MM.1S (cell line): ENCODE results near the gene HSPA1L.

Experiments used
- EZH2phosphoT487 ChIP-seq: fragments of 300-600 bp; sonication (generic); IDR thresholded peaks from 2 replicates; pipeline ENCODE4 v1.6.1; 2018; ENCODE audit warnings: antibody characterized with exemption, low read length
- TF ChIP-seq, protein P1 (sequence below): fragments of 300-600 bp; sonication (generic); IDR thresholded peaks from 2 replicates; pipeline ENCODE4 v1.5.1; 2016; ENCODE audit warnings: antibody characterized with exemption, low read length, mixed read lengths

DNA sequence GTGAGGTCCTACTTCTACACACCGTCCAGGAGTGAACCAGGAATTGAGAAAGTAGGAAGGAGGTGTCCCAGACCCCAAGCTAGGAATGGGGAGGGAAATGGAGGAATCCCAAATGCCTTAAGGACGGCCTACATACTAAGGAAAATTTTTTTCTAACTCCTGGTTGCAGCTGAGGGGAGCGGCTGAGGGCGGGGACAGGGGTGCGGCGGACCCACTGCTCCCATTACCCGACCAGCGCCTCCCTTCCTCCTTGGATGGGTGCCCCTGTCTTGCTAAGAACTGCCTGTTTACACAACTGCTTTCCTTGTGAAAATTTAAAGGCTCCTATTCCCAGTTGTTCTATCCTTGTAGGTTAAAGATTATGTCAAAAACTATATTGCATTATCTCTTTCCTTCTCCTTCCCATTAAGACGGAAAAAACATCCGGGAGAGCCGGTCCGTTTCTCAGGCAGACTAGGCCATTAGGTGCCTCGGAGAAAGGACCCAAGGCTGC lies 11.8 kb upstream of the HSPA1L start:
- TF ChIP-seq, protein P1, sequence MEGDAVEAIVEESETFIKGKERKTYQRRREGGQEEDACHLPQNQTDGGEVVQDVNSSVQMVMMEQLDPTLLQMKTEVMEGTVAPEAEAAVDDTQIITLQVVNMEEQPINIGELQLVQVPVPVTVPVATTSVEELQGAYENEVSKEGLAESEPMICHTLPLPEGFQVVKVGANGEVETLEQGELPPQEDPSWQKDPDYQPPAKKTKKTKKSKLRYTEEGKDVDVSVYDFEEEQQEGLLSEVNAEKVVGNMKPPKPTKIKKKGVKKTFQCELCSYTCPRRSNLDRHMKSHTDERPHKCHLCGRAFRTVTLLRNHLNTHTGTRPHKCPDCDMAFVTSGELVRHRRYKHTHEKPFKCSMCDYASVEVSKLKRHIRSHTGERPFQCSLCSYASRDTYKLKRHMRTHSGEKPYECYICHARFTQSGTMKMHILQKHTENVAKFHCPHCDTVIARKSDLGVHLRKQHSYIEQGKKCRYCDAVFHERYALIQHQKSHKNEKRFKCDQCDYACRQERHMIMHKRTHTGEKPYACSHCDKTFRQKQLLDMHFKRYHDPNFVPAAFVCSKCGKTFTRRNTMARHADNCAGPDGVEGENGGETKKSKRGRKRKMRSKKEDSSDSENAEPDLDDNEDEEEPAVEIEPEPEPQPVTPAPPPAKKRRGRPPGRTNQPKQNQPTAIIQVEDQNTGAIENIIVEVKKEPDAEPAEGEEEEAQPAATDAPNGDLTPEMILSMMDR, result no peak
- no peak for TF ChIP-seq EZH2phosphoT487
